ENCODE results near the gene CEP72.
A peak's percentile ranks its signal among the peaks of the same experiment; 100 is the strongest.

Gene CEP72

GRCh38 chr5:661891-662750 is 50.0 kb downstream of the CEP72 start:
- no peak for DNase-seq

GRCh38 chr5:662751-663435 is 50.8 kb downstream of the CEP72 start:
- DNase-seq = no peak

GRCh38 chr5:663436-664342 is 51.5 kb downstream of the CEP72 start:
- no peak for DNase-seq

- DNase-seq = no peak
These were observed 52.3 kb downstream of the CEP72 start for GRCh38 chr5:664343-664993.

GRCh38 chr5:664994-665360 is 52.8 kb downstream of the CEP72 start:
- DNase-seq = no peak

- no peak for DNase-seq
These were observed 53.4 kb downstream of the CEP72 start for GRCh38 chr5:665541-665955.

- DNase-seq = no peak
These were observed 54.0 kb downstream of the CEP72 start for GRCh38 chr5:665956-666711.

- no peak for DNase-seq
These were observed 54.8 kb downstream of the CEP72 start for GRCh38 chr5:666816-667498.

GRCh38 chr5:668283-668995 is 56.3 kb downstream of the CEP72 start:
- DNase-seq = no peak

- DNase-seq = no peak
These were observed 57.1 kb downstream of the CEP72 start for GRCh38 chr5:669111-669841.

GRCh38 chr5:669842-670395 is 57.8 kb downstream of the CEP72 start:
- DNase-seq = no peak

GRCh38 chr5:670396-671270 is 58.5 kb downstream of the CEP72 start:
- DNase-seq = no peak

- peak; percentile 25 for DNase-seq
These were observed 59.6 kb downstream of the CEP72 start for GRCh38 chr5:671459-672328.

- DNase-seq = no peak
These were observed 60.4 kb downstream of the CEP72 start for GRCh38 chr5:672329-673160.

- DNase-seq = no peak
These were observed 61.2 kb downstream of the CEP72 start for GRCh38 chr5:673161-673830.
